ENCODE data around the gene E2F4. TPM values are rescaled to one million over a fixed set of nuclear protein-coding genes. Genes with fewer than 3 reads are reported as not detected.

E2F4 gene
- total and polyA plus RNA-seq, 7 donors, result 22.6 to 106 (median 46.6) TPM

GRCh38 chr16:67229906-67230808 is 38.2 kb downstream of the E2F4 start:
- Histone ChIP-seq H3K27ac (peak overlapping the region; percentile 33), H3K4me3 (no peak overlapping the region), H3K36me3 (ENCODE audit: insufficient read depth in 1 of 2, low read depth in 1 of 2) (peaks cover 6 to 73% of the 10 kb centered on the region in 2 donors), H3K4me1 (peaks cover 16% of the 10 kb centered on the region), H3K27me3 (ENCODE audit: insufficient read depth in 3 of 3, low read length in 2 of 3) (no peaks in the 10 kb centered on the region), H3K9me3 (no peaks in the 10 kb centered on the region)
- DNase-seq, result peak in 1 of 2 donors; percentile 53
- WGBS, 3 donors, result 82 to 87% (median 86%) methylated on average over 32 of the region's 32 CpGs
- ATAC-seq, result no peak
- intact Hi-C loops (cut with DNase I), result loop anchor here in 1 of 2 donors (5.0 kb wide), 1 partner anchor 38 kb away; the partner anchor contains the start of genes E2F4 and EXOC3L1
- TF ChIP-seq, protein P1, sequence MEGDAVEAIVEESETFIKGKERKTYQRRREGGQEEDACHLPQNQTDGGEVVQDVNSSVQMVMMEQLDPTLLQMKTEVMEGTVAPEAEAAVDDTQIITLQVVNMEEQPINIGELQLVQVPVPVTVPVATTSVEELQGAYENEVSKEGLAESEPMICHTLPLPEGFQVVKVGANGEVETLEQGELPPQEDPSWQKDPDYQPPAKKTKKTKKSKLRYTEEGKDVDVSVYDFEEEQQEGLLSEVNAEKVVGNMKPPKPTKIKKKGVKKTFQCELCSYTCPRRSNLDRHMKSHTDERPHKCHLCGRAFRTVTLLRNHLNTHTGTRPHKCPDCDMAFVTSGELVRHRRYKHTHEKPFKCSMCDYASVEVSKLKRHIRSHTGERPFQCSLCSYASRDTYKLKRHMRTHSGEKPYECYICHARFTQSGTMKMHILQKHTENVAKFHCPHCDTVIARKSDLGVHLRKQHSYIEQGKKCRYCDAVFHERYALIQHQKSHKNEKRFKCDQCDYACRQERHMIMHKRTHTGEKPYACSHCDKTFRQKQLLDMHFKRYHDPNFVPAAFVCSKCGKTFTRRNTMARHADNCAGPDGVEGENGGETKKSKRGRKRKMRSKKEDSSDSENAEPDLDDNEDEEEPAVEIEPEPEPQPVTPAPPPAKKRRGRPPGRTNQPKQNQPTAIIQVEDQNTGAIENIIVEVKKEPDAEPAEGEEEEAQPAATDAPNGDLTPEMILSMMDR (IDR thresholded peaks at IDR 0.05), result no peak

DNA sequence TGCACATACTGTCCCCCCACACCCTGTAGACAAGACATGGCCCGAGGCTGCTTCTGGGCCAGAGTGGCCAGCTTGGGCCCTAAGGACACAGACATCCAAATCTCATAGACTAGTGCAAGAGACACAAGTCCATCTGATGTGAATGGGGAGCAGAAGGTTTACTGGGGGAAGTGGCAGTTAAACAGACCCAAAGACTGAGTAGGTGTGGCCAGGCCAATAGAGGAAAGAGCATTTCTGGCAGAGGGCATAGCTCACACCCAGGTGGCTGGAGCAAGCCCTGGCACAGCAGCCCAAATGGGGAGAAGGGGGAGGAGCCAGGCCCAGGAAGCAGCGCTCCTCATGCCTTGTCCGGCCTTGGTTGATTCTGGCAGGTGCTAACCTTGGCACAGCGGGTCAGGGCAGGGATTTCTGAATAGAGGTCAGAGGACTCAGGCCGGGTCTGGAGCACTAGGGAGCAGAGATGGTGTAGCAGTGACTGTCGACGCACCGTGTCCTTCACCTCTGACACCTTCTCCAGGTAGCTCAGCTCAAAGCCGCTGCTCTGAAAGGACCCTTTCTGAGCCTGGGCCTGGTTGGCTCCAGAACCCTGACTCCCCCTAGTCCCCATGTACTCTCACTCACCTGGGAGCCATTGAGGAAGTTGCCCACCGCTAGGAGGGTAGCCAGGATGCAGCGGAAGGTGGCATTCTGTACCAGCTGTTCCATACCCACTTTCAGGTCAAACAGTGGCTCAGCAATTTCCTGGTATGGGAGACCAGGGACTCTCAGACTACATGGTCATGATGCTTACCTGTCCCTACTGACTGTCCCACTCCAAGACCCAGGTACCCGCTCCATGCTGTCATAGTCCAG is 39.1 kb downstream of the E2F4 start:
- Histone ChIP-seq H3K36me3 (ENCODE audit: insufficient read depth in 1 of 2, low read depth in 1 of 2) (peaks cover 6 to 82% of the 10 kb centered on the region in 2 donors), H3K27ac (peak overlapping the region; percentile 33), H3K27me3 (ENCODE audit: insufficient read depth in 3 of 3, low read length in 2 of 3) (no peaks in the 10 kb centered on the region), H3K4me1 (peaks cover 11% of the 10 kb centered on the region), H3K9me3 (no peaks in the 10 kb centered on the region), H3K4me3 (no peak overlapping the region)
- ATAC-seq, result no peak
- intact Hi-C loops (cut with DNase I), result no loop called here
- TF ChIP-seq, protein P1 (IDR thresholded peaks at IDR 0.05), result no peak
- DNase-seq, result peak in 1 of 2 donors; percentile 61
- WGBS, 3 donors, result 48 to 68% (median 59%) methylated on average over 12 of the region's 12 CpGs

- Histone ChIP-seq H3K36me3 (ENCODE audit: insufficient read depth in 1 of 2, low read depth in 1 of 2) (peaks cover 9 to 98% of the 10 kb centered on the region in 2 donors), H3K27ac (peak overlapping the region; percentile 16), H3K27me3 (ENCODE audit: insufficient read depth in 3 of 3, low read length in 2 of 3) (no peaks in the 10 kb centered on the region), H3K9me3 (no peaks in the 10 kb centered on the region), H3K4me3 (no peak overlapping the region), H3K4me1 (peaks cover 3% of the 10 kb centered on the region)
- WGBS, 3 donors, result 46 to 65% (median 48%) methylated on average over 7 of the region's 7 CpGs
- DNase-seq (no peak), ATAC-seq (no peak)
- intact Hi-C loops (cut with DNase I), result no loop called here
- TF ChIP-seq, protein P1 (IDR thresholded peaks at IDR 0.05), result no peak
Observed at GRCh38 chr16:67233596-67233995, 41.6 kb downstream of the E2F4 start.

GRCh38 chr16:67234180-67234597 is 42.2 kb downstream of the E2F4 start:
- no peak for ATAC-seq
- Histone ChIP-seq H3K27me3 (ENCODE audit: insufficient read depth in 3 of 3, low read length in 2 of 3) (no peaks in the 10 kb centered on the region), H3K4me1 (peaks cover 9% of the 10 kb centered on the region), H3K9me3 (no peaks in the 10 kb centered on the region), H3K27ac (no peak overlapping the region), H3K36me3 (ENCODE audit: insufficient read depth in 1 of 2, low read depth in 1 of 2) (peaks cover 9 to 98% of the 10 kb centered on the region in 2 donors), H3K4me3 (no peak overlapping the region)
- intact Hi-C loops (cut with DNase I), result no loop called here
- 83 to 89% (median 83%) methylated on average over 10 of the region's 10 CpGs for WGBS, 3 donors
- TF ChIP-seq, protein P1 (IDR thresholded peaks at IDR 0.05), result no peak
- no peak for DNase-seq
